Keratinocyte (primary cell): ENCODE data around the gene CEBPZOS. TPM values are rescaled to one million over a fixed set of nuclear protein-coding genes. Genes with fewer than 3 reads are reported as not detected.
"Not testable (repeated sequence)": the region's sequence is repeated elsewhere in the genome, so short reads cannot be mapped to it uniquely, and the experiment has no call there.

Experiments used
- DNase-seq: peaks from one replicate; pipeline ENCODE4 v3.0.0-alpha.2; 2011; ENCODE audit warnings: low read depth, missing footprints, low spot score
- FAIRE-seq: peaks from 2 replicates; lab custom pipeline; 2011; peaks lifted over from hg19 to GRCh38; lab: Jason Lieb, UNC
- H2AFZ ChIP-seq: 2 replicates; pipeline ENCODE4 v1.6.0; 2012; ENCODE audit warnings: low read length, control low read depth, inconsistent platforms; ENCODE audit not compliant: control insufficient read depth
- H3K27ac ChIP-seq: 2 replicates; pipeline ENCODE4 v1.5.1; 2011; ENCODE audit warnings: low read length; ENCODE audit not compliant: control insufficient read depth, insufficient read depth
- H3K27me3 ChIP-seq: 3 replicates; pipeline ENCODE4 v1.6.0; 2011; ENCODE audit warnings: low read length; ENCODE audit not compliant: control insufficient read depth, insufficient read depth; ENCODE audit errors: extremely low read depth
- H3K36me3 ChIP-seq, 2 experiments: 2 replicates in 1 of 2; 3 replicates in 1 of 2; pipeline ENCODE4 v1.5.1; 2011; ENCODE audit warnings: low read length in 2 of 2, mild to moderate bottlenecking in 1 of 2; ENCODE audit not compliant: control insufficient read depth in 2 of 2, insufficient read depth in 2 of 2; ENCODE audit errors: extremely low read depth in 1 of 2
- H3K4me1 ChIP-seq: 3 replicates; pipeline ENCODE4 v1.5.1; 2011; ENCODE audit warnings: low read length; ENCODE audit not compliant: control insufficient read depth, insufficient read depth; ENCODE audit errors: extremely low read depth
- H3K4me2 ChIP-seq: 3 replicates; pipeline ENCODE4 v1.6.0; 2011; ENCODE audit warnings: low read depth, low read length; ENCODE audit not compliant: control insufficient read depth, insufficient read depth; ENCODE audit errors: extremely low read depth
- H3K4me3 ChIP-seq, 3 experiments: fragments of 200-600 bp in 1 of 3; sonication (generic) in 1 of 3; 2 replicates in 2 of 3; 3 replicates in 1 of 3; pipeline ENCODE4 v1.5.1; 2011 to 2016; ENCODE audit warnings: low read length in 3 of 3, mild to moderate bottlenecking in 3 of 3, control low read depth in 2 of 3, inconsistent platforms in 1 of 3, low read depth in 1 of 3, mixed read lengths in 1 of 3, mixed run types in 1 of 3, moderate library complexity in 1 of 3; ENCODE audit not compliant: control insufficient read depth in 2 of 3, insufficient read depth in 2 of 3; ENCODE audit errors: extremely low read depth in 1 of 3
- H3K79me2 ChIP-seq: 2 replicates; pipeline ENCODE4 v1.6.0; 2012; ENCODE audit warnings: low read length; ENCODE audit not compliant: control insufficient read depth, insufficient read depth
- H3K9ac ChIP-seq: 3 replicates; pipeline ENCODE4 v1.6.0; 2011; ENCODE audit warnings: low read length; ENCODE audit not compliant: control insufficient read depth, insufficient read depth; ENCODE audit errors: extremely low read depth
- H3K9me1 ChIP-seq: 3 replicates; pipeline ENCODE4 v1.6.0; 2011; ENCODE audit warnings: low read length; ENCODE audit not compliant: control insufficient read depth, insufficient read depth; ENCODE audit errors: extremely low read depth
- H3K9me3 ChIP-seq: 2 replicates; pipeline ENCODE4 v1.5.1; 2012; ENCODE audit warnings: low read depth, low read length; ENCODE audit not compliant: control insufficient read depth
- H4K20me1 ChIP-seq: 3 replicates; pipeline ENCODE4 v1.6.0; 2011; ENCODE audit warnings: low read length; ENCODE audit not compliant: control insufficient read depth, insufficient read depth; ENCODE audit errors: extremely low read depth
- EZH2 ChIP-seq: IDR thresholded peaks from one replicate; pipeline ENCODE4 v1.6.1; 2012; ENCODE audit warnings: inconsistent platforms, mild to moderate bottlenecking, low read length, moderate library complexity
- dilution Hi-C: fragments of 300-500 bp; cut with MboI; formaldehyde crosslinking; loops from one replicate; pipeline ENCODE4 v1.7.0; 2020; ENCODE audit warnings: low sequenced_read_pairs; ENCODE audit not compliant: extremely low pct_ligation_motif_present
- polyA plus RNA-seq, 5 experiments: library from polyadenylated mRNA; depleted of rRNA in 3 of 5; stranded (reverse) in 3 of 5; stranded (forward) in 1 of 5; unstranded in 1 of 5; fragments of >200 nt; gene quantifications; 1 replicate in 1 of 5; 2 replicates in 3 of 5; 3 replicates in 1 of 5; pipeline versions ENCODE4 v1.2.1 to v1.2.3, GENCODE V29; 2011 to 2012; ENCODE audit warnings: missing spikeins in 2 of 5, low read depth in 1 of 5, low replicate concordance in 1 of 5
- TF ChIP-seq, protein P1 (sequence below), 3 experiments: IDR thresholded peaks in 1 of 3; conservative IDR thresholded peaks in 1 of 3; optimal IDR thresholded peaks in 1 of 3; 2 replicates in 2 of 3; 3 replicates in 1 of 3; pipeline versions ENCODE3 to v1.5.1; 2011; ENCODE audit warnings: low read length in 3 of 3, mild to moderate bottlenecking in 3 of 3, moderate library complexity in 2 of 3, control low read depth in 1 of 3, inconsistent platforms in 1 of 3; ENCODE audit not compliant: insufficient read depth in 2 of 3; ENCODE audit errors: extremely low read depth in 1 of 3

The CEBPZOS gene
- polyA plus RNA-seq, 1 donor (not counting 4 experiments of a cell fraction or from before 2014, with no cell fraction given) = 42.9 TPM

DNA sequence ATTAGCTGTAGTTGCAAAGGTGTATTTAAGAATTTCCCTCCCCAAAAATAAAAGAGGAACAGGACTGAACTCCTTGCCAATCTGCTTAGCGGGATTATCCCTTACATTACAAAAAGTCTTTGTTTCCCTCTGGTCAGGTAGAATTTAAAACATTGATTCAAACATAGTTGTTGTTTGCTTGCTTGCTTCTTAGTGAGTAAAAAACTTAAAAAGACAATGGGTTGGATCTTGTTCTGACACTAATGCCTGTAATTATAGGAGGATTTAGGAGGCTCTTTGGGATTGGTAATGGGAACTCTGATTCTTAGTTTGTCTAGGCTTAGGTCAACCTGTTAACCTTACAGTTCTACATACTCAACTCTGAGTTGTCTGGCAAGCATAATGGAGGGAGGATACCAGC is 3.7 kb upstream of the CEBPZOS start:
- Histone ChIP-seq H2AFZ (no peak overlapping the region), H3K4me1 (peaks cover 22% of the 10 kb centered on the region), H3K79me2 (peaks cover 9% of the 10 kb centered on the region), H3K4me3 (no peak overlapping the region), H3K9me3 (no peaks in the 10 kb centered on the region), H4K20me1 (no peaks in the 10 kb centered on the region), H3K9me1 (no peaks in the 10 kb centered on the region), H3K4me2 (no peak overlapping the region), H3K36me3 (no peaks in the 10 kb centered on the region), H3K9ac (no peak overlapping the region), H3K27ac (no peak overlapping the region), H3K27me3 (no peaks in the 10 kb centered on the region)
- DNase-seq (no peak), FAIRE-seq (no peak)
- dilution Hi-C loops = no loop called here
- TF ChIP-seq, protein P1, sequence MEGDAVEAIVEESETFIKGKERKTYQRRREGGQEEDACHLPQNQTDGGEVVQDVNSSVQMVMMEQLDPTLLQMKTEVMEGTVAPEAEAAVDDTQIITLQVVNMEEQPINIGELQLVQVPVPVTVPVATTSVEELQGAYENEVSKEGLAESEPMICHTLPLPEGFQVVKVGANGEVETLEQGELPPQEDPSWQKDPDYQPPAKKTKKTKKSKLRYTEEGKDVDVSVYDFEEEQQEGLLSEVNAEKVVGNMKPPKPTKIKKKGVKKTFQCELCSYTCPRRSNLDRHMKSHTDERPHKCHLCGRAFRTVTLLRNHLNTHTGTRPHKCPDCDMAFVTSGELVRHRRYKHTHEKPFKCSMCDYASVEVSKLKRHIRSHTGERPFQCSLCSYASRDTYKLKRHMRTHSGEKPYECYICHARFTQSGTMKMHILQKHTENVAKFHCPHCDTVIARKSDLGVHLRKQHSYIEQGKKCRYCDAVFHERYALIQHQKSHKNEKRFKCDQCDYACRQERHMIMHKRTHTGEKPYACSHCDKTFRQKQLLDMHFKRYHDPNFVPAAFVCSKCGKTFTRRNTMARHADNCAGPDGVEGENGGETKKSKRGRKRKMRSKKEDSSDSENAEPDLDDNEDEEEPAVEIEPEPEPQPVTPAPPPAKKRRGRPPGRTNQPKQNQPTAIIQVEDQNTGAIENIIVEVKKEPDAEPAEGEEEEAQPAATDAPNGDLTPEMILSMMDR (optimal IDR thresholded peaks at IDR 0.05 in 1 of 3, IDR thresholded peaks at IDR 0.05 in 1 of 3, conservative IDR thresholded peaks at IDR 0.05 in 1 of 3; ENCODE audit: extremely low read depth in 1 of 3, insufficient read depth in 2 of 3, low read length in 3 of 3) = no peak
- TF ChIP-seq EZH2 = no peak

DNA sequence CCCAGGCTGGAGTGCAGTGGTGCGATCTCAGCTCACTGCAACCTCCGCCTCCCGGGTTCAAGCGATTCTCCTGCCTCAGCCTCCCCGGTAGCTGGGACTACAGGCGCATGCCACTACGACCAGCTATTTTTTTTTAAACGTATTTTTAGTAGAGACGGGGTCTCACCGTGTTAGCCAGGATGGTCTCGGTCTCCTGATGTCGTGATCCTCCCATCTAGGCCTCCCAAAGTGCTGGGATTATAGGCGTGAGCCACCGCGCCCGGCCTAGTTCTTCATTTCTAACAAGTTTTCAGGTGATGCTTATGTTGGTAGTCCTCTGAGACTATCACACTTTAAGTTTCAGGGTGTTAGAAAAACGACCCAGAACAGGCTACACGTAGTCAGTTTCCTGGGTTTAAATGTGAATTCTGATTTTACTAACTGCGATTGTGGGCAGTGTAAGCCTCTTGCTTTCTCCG is 405 bp upstream of the CEBPZOS start:
- Histone ChIP-seq H3K79me2 (peaks cover 38% of the 10 kb centered on the region), H3K27ac (peak overlapping the region; percentile 78), H3K4me2 (peak overlapping the region; percentile 93), H3K4me3 (peak overlapping the region; percentile 79 to 90 (median 85)), H3K9ac (peak overlapping the region; percentile 87), H2AFZ (peak overlapping the region; percentile 96)
- H3K36me3 ChIP-seq, H3K9me1 ChIP-seq, H3K4me1 ChIP-seq, H3K27me3 ChIP-seq, dilution Hi-C loops, H4K20me1 ChIP-seq, DNase-seq, FAIRE-seq, H3K9me3 ChIP-seq: not testable (repeated sequence)

DNA sequence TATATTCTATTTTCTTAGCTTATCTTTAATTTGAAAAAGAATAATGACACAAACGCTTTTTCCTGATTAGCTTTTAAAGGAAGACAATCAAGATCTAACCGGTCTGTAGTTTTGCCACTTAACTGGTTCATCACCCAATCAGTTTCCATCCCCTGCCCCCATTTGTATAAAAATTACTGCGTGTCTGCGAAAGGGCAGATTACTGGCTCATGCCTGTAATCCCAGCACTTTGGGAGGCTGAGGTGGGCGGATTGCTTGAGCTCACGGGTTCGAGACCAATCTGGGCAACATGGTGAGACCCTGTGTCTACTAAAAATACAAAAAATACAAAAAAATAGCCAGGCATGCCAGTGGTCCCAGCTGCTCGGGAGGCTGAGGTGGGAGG is 2.4 kb downstream of the CEBPZOS start:
- dilution Hi-C loops = no loop called here
- Histone ChIP-seq H3K27ac (no peak overlapping the region), H3K27me3 (no peaks in the 10 kb centered on the region), H4K20me1 (no peaks in the 10 kb centered on the region), H3K9me3 (peaks cover 2% of the 10 kb centered on the region), H3K9ac (no peak overlapping the region), H3K4me3 (no peak overlapping the region), H3K4me2 (no peak overlapping the region), H2AFZ (no peak overlapping the region), H3K4me1 (peaks cover 9% of the 10 kb centered on the region), H3K79me2 (peaks cover 41% of the 10 kb centered on the region), H3K9me1 (no peaks in the 10 kb centered on the region), H3K36me3 (peaks cover 4 to 8% of the 10 kb centered on the region in 2 experiments)
- DNase-seq = no peak
- TF ChIP-seq, protein P1 (optimal IDR thresholded peaks at IDR 0.05 in 1 of 3, IDR thresholded peaks at IDR 0.05 in 1 of 3, conservative IDR thresholded peaks at IDR 0.05 in 1 of 3; ENCODE audit: extremely low read depth in 1 of 3, insufficient read depth in 2 of 3, low read length in 3 of 3) = no peak
- no peak for TF ChIP-seq EZH2
- no peak for FAIRE-seq
